CD14-positive monocyte (primary cell): ENCODE data around the gene TMTC2. TPM values are rescaled to one million over a fixed set of nuclear protein-coding genes. Genes with fewer than 3 reads are reported as not detected.

ENCODE experiments used
- DNase-seq, 3 donors: peaks; one replicate each; pipeline ENCODE4 v3.0.0-alpha.2; 2011 to 2022
- H2AFZ ChIP-seq: 2 replicates; pipeline ENCODE4 v1.6.0; 2012; ENCODE audit warnings: mild to moderate bottlenecking, low read depth, low read length, inconsistent platforms; ENCODE audit not compliant: insufficient read depth, poor library complexity, severe bottlenecking
- H3K27ac ChIP-seq, 2 donors: 1 replicate in 1 of 2; 2 replicates in 1 of 2; pipeline ENCODE4 v1.5.1; 2012 to 2013; ENCODE audit warnings: low read length in 2 of 2, control low read depth in 1 of 2, inconsistent platforms in 1 of 2, low read depth in 1 of 2, mild to moderate bottlenecking in 1 of 2
- H3K27me3 ChIP-seq, 2 donors: one replicate each; pipeline versions ENCODE4 v1.6.0 to v1.6.1; 2011 to 2013; ENCODE audit warnings: low read length in 2 of 2; ENCODE audit not compliant: control insufficient read depth in 2 of 2, insufficient read depth in 2 of 2
- H3K36me3 ChIP-seq, 2 donors: replicated peaks in 1 of 2; 1 replicate in 1 of 2; 2 replicates in 1 of 2; pipeline versions ENCODE4 v1.5.1 to v1.6.1; 2012 to 2013; ENCODE audit warnings: low read length in 2 of 2, control low read depth in 1 of 2, inconsistent platforms in 1 of 2, mild to moderate bottlenecking in 1 of 2; ENCODE audit not compliant: insufficient read depth in 2 of 2, control insufficient read depth in 1 of 2
- H3K4me1 ChIP-seq, 2 donors: 1 replicate in 1 of 2; 2 replicates in 1 of 2; pipeline versions ENCODE4 v1.5.1 to v1.6.1; 2012 to 2013; ENCODE audit warnings: low read length in 2 of 2, control low read depth in 1 of 2, inconsistent platforms in 1 of 2, mild to moderate bottlenecking in 1 of 2, moderate library complexity in 1 of 2; ENCODE audit not compliant: insufficient read depth in 2 of 2, control insufficient read depth in 1 of 2
- H3K4me2 ChIP-seq: replicated peaks from 2 replicates; pipeline ENCODE3; 2012; ENCODE audit warnings: low read length, moderate library complexity, mild to moderate bottlenecking; ENCODE audit not compliant: poor library complexity, severe bottlenecking; ENCODE audit errors: extremely low read depth
- H3K4me3 ChIP-seq, 3 experiments: fragments of 200-600 bp in 1 of 3; sonication (generic) in 1 of 3; replicated peaks in 1 of 3; 1 replicate in 2 of 3; 2 replicates in 1 of 3; pipeline ENCODE4 v1.5.1; 2011 to 2013; ENCODE audit warnings: low read length in 3 of 3, mild to moderate bottlenecking in 3 of 3, control low read depth in 2 of 3, low read depth in 2 of 3, inconsistent platforms in 1 of 3, moderate library complexity in 1 of 3
- H3K79me2 ChIP-seq: 2 replicates; pipeline ENCODE4 v1.6.0; 2012; ENCODE audit warnings: mild to moderate bottlenecking, control low read depth, inconsistent platforms, low read length, moderate library complexity; ENCODE audit not compliant: insufficient read depth
- H3K9ac ChIP-seq: 2 replicates; pipeline ENCODE4 v1.6.0; 2017; ENCODE audit warnings: low read length, mild to moderate bottlenecking; ENCODE audit not compliant: insufficient read depth, poor library complexity, severe bottlenecking
- H3K9me3 ChIP-seq, 2 donors: replicated peaks in 1 of 2; 1 replicate in 1 of 2; 2 replicates in 1 of 2; pipeline versions ENCODE4 v1.5.1 to v1.6.1; 2012 to 2013; ENCODE audit warnings: low read length in 2 of 2, control low read depth in 1 of 2; ENCODE audit not compliant: control insufficient read depth in 1 of 2, insufficient read depth in 1 of 2
- H4K20me1 ChIP-seq: 2 replicates; pipeline ENCODE4 v1.6.0; 2012; ENCODE audit warnings: mild to moderate bottlenecking, low read length, control low read depth, moderate library complexity; ENCODE audit not compliant: insufficient read depth
- H3K27ac Mint-ChIP-seq, 7 donors: one replicate each; pipeline ENCODE4 v1.8.0; 2020; ENCODE audit warnings: mild to moderate bottlenecking in 7 of 7, mixed read lengths in 7 of 7, moderate library complexity in 6 of 7, inconsistent platforms in 2 of 7
- H3K27me3 Mint-ChIP-seq, 3 donors: one replicate each; pipeline ENCODE4 v1.8.0; 2021 to 2022; ENCODE audit warnings: low read depth in 3 of 3, mild to moderate bottlenecking in 3 of 3, mixed read lengths in 3 of 3, moderate library complexity in 3 of 3, inconsistent platforms in 1 of 3
- H3K36me3 Mint-ChIP-seq, 2 donors: one replicate each; pipeline ENCODE4 v1.8.0; 2020; ENCODE audit warnings: mixed read lengths in 2 of 2, inconsistent platforms in 1 of 2, mild to moderate bottlenecking in 1 of 2
- H3K4me1 Mint-ChIP-seq: one replicate; pipeline ENCODE4 v1.8.0; 2020; ENCODE audit warnings: mild to moderate bottlenecking, mixed read lengths
- H3K4me3 Mint-ChIP-seq, 2 donors: one replicate each; pipeline ENCODE4 v1.8.0; 2020; ENCODE audit warnings: mild to moderate bottlenecking in 2 of 2, mixed read lengths in 2 of 2, moderate library complexity in 1 of 2
- H3K9me3 Mint-ChIP-seq, 7 donors: one replicate each; pipeline ENCODE4 v1.8.0; 2020 to 2022; ENCODE audit warnings: mixed read lengths in 7 of 7, mild to moderate bottlenecking in 6 of 7, moderate library complexity in 6 of 7, inconsistent platforms in 2 of 7
- WGBS: methylation state at CpG from one replicate; pipeline ENCODE4 v1.1.5; 2013; ENCODE audit warnings: missing lambda C conversion rate; ENCODE audit not compliant: insufficient coverage; 5-methylcytosine and 5-hydroxymethylcytosine counted together
- intact Hi-C, 2 donors: fragments of 100-400 bp; cut with micrococcal nuclease; formaldehyde crosslinking; loops; one replicate each; pipeline versions ENCODE4 v1.15.0 to v1.15.1; 2023
- polyA plus RNA-seq, 3 donors: library from polyadenylated mRNA; depleted of rRNA in 1 of 3; unstranded in 2 of 3; stranded (reverse) in 1 of 3; fragments of 300-500 nt in 2 of 3; fragments of >200 nt in 1 of 3; fragmentation: Illumina TruSeq in 2 of 3; gene quantifications; 1 replicate in 2 of 3; 2 replicates in 1 of 3; pipeline ENCODE4 v1.2.3, GENCODE V29; 2012 to 2021
- TF ChIP-seq, protein P1 (sequence below): fragments of 200-600 bp; IDR thresholded peaks from one replicate; pipeline ENCODE4 v1.8.0; 2022; ENCODE audit warnings: antibody characterized with exemption, mild to moderate bottlenecking

TMTC2 gene
- polyA plus RNA-seq, 3 donors, result 2.5 to 15.7 (median 3.3) TPM

GRCh38 chr12:82963956-82964355 is 277.2 kb downstream of the TMTC2 start:
- Mint-ChIP-seq H3K36me3 (peaks cover 0 to 11% of the 10 kb centered on the region in 2 donors), H3K27me3 (no peaks in the 10 kb centered on the region), H3K27ac (no peak overlapping the region), H3K9me3 (peaks cover 0 to 5% (median 0%) of the 10 kb centered on the region in 7 donors), H3K4me3 (no peak overlapping the region), H3K4me1 (peaks cover 59% of the 10 kb centered on the region)
- H3K9me3 ChIP-seq, result no peaks in the 10 kb centered on the region
- no peak overlapping the region for H3K9ac ChIP-seq
- TF ChIP-seq, protein P1, sequence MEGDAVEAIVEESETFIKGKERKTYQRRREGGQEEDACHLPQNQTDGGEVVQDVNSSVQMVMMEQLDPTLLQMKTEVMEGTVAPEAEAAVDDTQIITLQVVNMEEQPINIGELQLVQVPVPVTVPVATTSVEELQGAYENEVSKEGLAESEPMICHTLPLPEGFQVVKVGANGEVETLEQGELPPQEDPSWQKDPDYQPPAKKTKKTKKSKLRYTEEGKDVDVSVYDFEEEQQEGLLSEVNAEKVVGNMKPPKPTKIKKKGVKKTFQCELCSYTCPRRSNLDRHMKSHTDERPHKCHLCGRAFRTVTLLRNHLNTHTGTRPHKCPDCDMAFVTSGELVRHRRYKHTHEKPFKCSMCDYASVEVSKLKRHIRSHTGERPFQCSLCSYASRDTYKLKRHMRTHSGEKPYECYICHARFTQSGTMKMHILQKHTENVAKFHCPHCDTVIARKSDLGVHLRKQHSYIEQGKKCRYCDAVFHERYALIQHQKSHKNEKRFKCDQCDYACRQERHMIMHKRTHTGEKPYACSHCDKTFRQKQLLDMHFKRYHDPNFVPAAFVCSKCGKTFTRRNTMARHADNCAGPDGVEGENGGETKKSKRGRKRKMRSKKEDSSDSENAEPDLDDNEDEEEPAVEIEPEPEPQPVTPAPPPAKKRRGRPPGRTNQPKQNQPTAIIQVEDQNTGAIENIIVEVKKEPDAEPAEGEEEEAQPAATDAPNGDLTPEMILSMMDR, result no peak
- H3K36me3 ChIP-seq, result peaks cover 0 to 5% of the 10 kb centered on the region in 2 donors
- H2AFZ ChIP-seq, result no peak overlapping the region
- H3K4me1 ChIP-seq, result peaks cover 43 to 45% of the 10 kb centered on the region in 2 donors
- H3K27ac ChIP-seq, result no peak overlapping the region
- no peak overlapping the region for H3K4me3 ChIP-seq
- H4K20me1 ChIP-seq, result no peaks in the 10 kb centered on the region
- intact Hi-C loops, result no loop called here
- WGBS, result no CpG with 5 or more reads among the region's 3 CpGs
- H3K4me2 ChIP-seq, result no peak overlapping the region
- H3K27me3 ChIP-seq, result no peaks in the 10 kb centered on the region
- DNase-seq, result no peak
- peaks cover 3% of the 10 kb centered on the region for H3K79me2 ChIP-seq

DNA sequence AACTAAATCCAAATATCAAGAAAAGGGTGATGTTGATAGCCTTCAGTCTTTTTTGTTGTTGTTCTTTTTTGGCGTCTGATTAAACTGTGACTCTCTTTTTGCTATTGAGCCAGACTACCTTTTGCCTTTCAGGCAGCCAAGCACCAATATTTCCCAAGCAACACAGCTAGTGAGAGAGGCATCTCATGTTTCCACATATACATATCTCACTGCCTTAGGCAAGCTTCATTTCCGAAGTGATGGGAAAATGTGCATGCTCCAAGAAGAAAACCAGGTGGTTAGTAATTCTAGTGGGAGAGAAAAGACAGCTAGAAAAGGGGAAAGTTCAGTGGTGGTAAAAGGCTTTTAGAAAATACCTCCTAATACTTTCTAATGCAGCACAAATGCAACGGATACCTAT is 277.7 kb downstream of the TMTC2 start:
- H3K4me3 Mint-ChIP-seq, result no peak overlapping the region
- TF ChIP-seq, protein P1, result no peak

More for the DNA sequence above, 277.7 kb downstream of the TMTC2 start:
- Mint-ChIP-seq H3K9me3 (peaks cover 0 to 5% (median 0%) of the 10 kb centered on the region in 7 donors), H3K27me3 (no peaks in the 10 kb centered on the region), H3K27ac (peak overlapping the region in 1 of 7 donors; percentile 3), H3K36me3 (peaks cover 1 to 15% of the 10 kb centered on the region in 2 donors), H3K4me1 (peaks cover 62% of the 10 kb centered on the region)
- DNase-seq, result no peak
- no peaks in the 10 kb centered on the region for H4K20me1 ChIP-seq
- peaks cover 3% of the 10 kb centered on the region for H3K79me2 ChIP-seq
- intact Hi-C loops, result no loop called here
- H3K4me1 ChIP-seq, result peaks cover 45 to 48% of the 10 kb centered on the region in 2 donors
- no peak overlapping the region for H3K4me2 ChIP-seq
- no CpG with 5 or more reads among the region's 3 CpGs for WGBS
- H3K27me3 ChIP-seq, result no peaks in the 10 kb centered on the region
- H3K27ac ChIP-seq, result no peak overlapping the region
- no peaks in the 10 kb centered on the region for H3K9me3 ChIP-seq
- H3K9ac ChIP-seq, result no peak overlapping the region
- no peak overlapping the region for H2AFZ ChIP-seq
- no peak overlapping the region for H3K4me3 ChIP-seq
- peaks cover 0 to 6% of the 10 kb centered on the region in 2 donors for H3K36me3 ChIP-seq
